AG08396 (cell line): ENCODE results near the gene KRT35.

Experiments used
- DNase-seq: peaks from one replicate; pipeline ENCODE4 v3.0.0; 2012; ENCODE audit warnings: low spot score, mixed read lengths

KRT35 gene

GRCh38 chr17:41486809-41487530, 6.0 kb upstream of the KRT35 start:
- DNase-seq: no peak

GRCh38 chr17:41486316-41486715, 5.4 kb upstream of the KRT35 start:
- DNase-seq: no peak

GRCh38 chr17:41484920-41485904, 4.3 kb upstream of the KRT35 start:
- DNase-seq: no peak

GRCh38 chr17:41483991-41484826, 3.3 kb upstream of the KRT35 start:
- DNase-seq: no peak

GRCh38 chr17:41483531-41483930, 2.6 kb upstream of the KRT35 start:
- DNase-seq: no peak

GRCh38 chr17:41480581-41480980, 370 bp downstream of the KRT35 start:
- DNase-seq: no peak

GRCh38 chr17:41480136-41480535, 815 bp downstream of the KRT35 start:
- no peak for DNase-seq

GRCh38 chr17:41478237-41478636, 2.7 kb downstream of the KRT35 start:
- no peak for DNase-seq

GRCh38 chr17:41476866-41477815, 3.8 kb downstream of the KRT35 start:
- DNase-seq: no peak

GRCh38 chr17:41475421-41475820, 5.5 kb downstream of the KRT35 start:
- no peak for DNase-seq

GRCh38 chr17:41474863-41475262, 6.1 kb downstream of the KRT35 start:
- no peak for DNase-seq

GRCh38 chr17:41468346-41468745, 12.6 kb downstream of the KRT35 start:
- no peak for DNase-seq

GRCh38 chr17:41467561-41467960, 13.4 kb downstream of the KRT35 start:
- DNase-seq: no peak

GRCh38 chr17:41466988-41467387, 14.0 kb downstream of the KRT35 start, which contains the start of gene KRT32:
Gene KRT32, minus strand, starts transcription at chr17:41467386. Its CDS starts 61 bp downstream, at chr17:41467325.
- DNase-seq: no peak

GRCh38 chr17:41464682-41465081, 16.3 kb downstream of the KRT35 start:
- DNase-seq: peak; percentile 75

GRCh38 chr17:41464173-41464572, 16.8 kb downstream of the KRT35 start:
- DNase-seq: no peak

GRCh38 chr17:41463746-41464145, 17.2 kb downstream of the KRT35 start:
- DNase-seq: no peak

GRCh38 chr17:41462705-41463104, 18.2 kb downstream of the KRT35 start:
- no peak for DNase-seq

GRCh38 chr17:41457676-41458075, 23.3 kb downstream of the KRT35 start:
- DNase-seq: no peak

GRCh38 chr17:41456204-41456603, 24.7 kb downstream of the KRT35 start:
- no peak for DNase-seq

GRCh38 chr17:41455236-41455635, 25.7 kb downstream of the KRT35 start:
- no peak for DNase-seq
